A549 (cell line): ENCODE data around the gene EFNA5. TPM values are rescaled to one million over a fixed set of nuclear protein-coding genes. Genes with fewer than 3 reads are reported as not detected.

Experiments used
- ATAC-seq, 2 experiments: fragments of 200-7000 bp in 1 of 2; fragments of >200 bp in 1 of 2; cut with Nextera tagmentation in 1 of 2; cut with Tn5 transposase in 1 of 2; 3 replicates each; pipeline versions ENCODE4 v1.8.0 to v1.9.1; 2018 to 2020; ENCODE audit warnings: mild to moderate bottlenecking in 1 of 2, moderate library complexity in 1 of 2
- CTCF ChIA-PET: fragments of 300-600 bp; sonication (Branson Sonifier 250); formaldehyde crosslinking; extraction: SDS; loops from one replicate; lab custom pipeline; 2021; ENCODE audit warnings: antibody characterized with exemption, inconsistent platforms; lab: Yijun Ruan, JAX
- POLR2A ChIA-PET: fragments of 350-600 bp; formaldehyde crosslinking; extraction: SDS; loops from one replicate; lab custom pipeline; 2021; ENCODE audit warnings: antibody characterized with exemption, inconsistent platforms; lab: Yijun Ruan, JAX
- DNase-seq, 2 experiments: peaks; one replicate each; pipeline versions ENCODE4 v3.0.0 to v3.0.0-alpha.2; 2011 to 2016; ENCODE audit warnings: low read depth in 1 of 2, low spot score in 1 of 2
- FAIRE-seq: peaks from 2 replicates; lab custom pipeline; 2011; peaks lifted over from hg19 to GRCh38; lab: Jason Lieb, UNC
- H3K27ac ChIP-seq, 2 experiments: fragments of >200 bp; sonication (Bioruptor Twin); formaldehyde crosslinking; 3 replicates each; pipeline ENCODE4 v1.5.1; 2016 to 2017
- H3K4me1 ChIP-seq: fragments of >200 bp; sonication (Bioruptor Twin); formaldehyde crosslinking; 3 replicates; pipeline ENCODE4 v1.6.1; 2016
- H3K4me2 ChIP-seq: fragments of >200 bp; sonication (Bioruptor Twin); formaldehyde crosslinking; 3 replicates; pipeline ENCODE4 v1.6.1; 2016
- H3K4me3 ChIP-seq: fragments of >200 bp; sonication (Bioruptor Twin); formaldehyde crosslinking; 3 replicates; pipeline ENCODE4 v1.5.1; 2016
- H3K9me3 ChIP-seq: fragments of >200 bp; sonication (Bioruptor Twin); formaldehyde crosslinking; 3 replicates; pipeline ENCODE4 v1.6.1; 2016
- ATOH8 ChIP-seq: fragments of 250-450 bp; sonication (Bioruptor Pico); IDR thresholded peaks from 2 replicates; pipeline ENCODE4 v1.5.0; 2020; ENCODE audit warnings: low read depth, mild to moderate bottlenecking, moderate library complexity
- CBX8 ChIP-seq: fragments of 200-600 bp; sonication (generic); IDR thresholded peaks from 2 replicates; pipeline ENCODE4 v1.6.1; 2016
- CEBPB ChIP-seq, 2 experiments: fragments of >200 bp in 1 of 2; sonication (Bioruptor Twin) in 1 of 2; formaldehyde crosslinking in 1 of 2; IDR thresholded peaks; 2 replicates each; pipeline ENCODE4 v1.6.1; 2012 to 2016
- CHD2 ChIP-seq: fragments of 150-350 bp; IDR thresholded peaks from 2 replicates; pipeline ENCODE4 v1.6.1; 2014; ENCODE audit warnings: low read length; ENCODE audit not compliant: partially characterized antibody
- ELK1 ChIP-seq: fragments of 150-350 bp; IDR thresholded peaks from 2 replicates; pipeline ENCODE4 v1.6.1; 2014; ENCODE audit warnings: low read depth, mild to moderate bottlenecking, low read length
- EP300 ChIP-seq, 2 experiments: fragments of >200 bp; sonication (Bioruptor Twin); formaldehyde crosslinking; IDR thresholded peaks; 2 replicates in 1 of 2; 3 replicates in 1 of 2; pipeline ENCODE4 v1.6.1; 2016 to 2017
- FOSB ChIP-seq: fragments of 250-450 bp; sonication (Bioruptor Pico); IDR thresholded peaks from 2 replicates; pipeline ENCODE4 v1.5.0; 2020; ENCODE audit warnings: mild to moderate bottlenecking, moderate library complexity
- FOXS1 ChIP-seq: fragments of 250-450 bp; sonication (Bioruptor Pico); IDR thresholded peaks from 2 replicates; pipeline ENCODE4 v1.5.0; 2020; ENCODE audit warnings: mild to moderate bottlenecking, moderate library complexity
- GATA3 ChIP-seq: IDR thresholded peaks from 2 replicates; pipeline ENCODE4 v1.6.1; 2012; ENCODE audit warnings: borderline replicate concordance
- HEYL ChIP-seq: fragments of 250-450 bp; sonication (Bioruptor Pico); IDR thresholded peaks from 2 replicates; pipeline ENCODE4 v1.8.0; 2021; ENCODE audit warnings: mild to moderate bottlenecking, moderate library complexity
- KDM1A ChIP-seq: fragments of 200-600 bp; sonication (generic); IDR thresholded peaks from 2 replicates; pipeline ENCODE4 v1.6.1; 2016; ENCODE audit warnings: low read depth, mild to moderate bottlenecking
- KDM5A ChIP-seq: fragments of 200-600 bp; sonication (generic); IDR thresholded peaks from 2 replicates; pipeline ENCODE4 v1.6.1; 2016; ENCODE audit warnings: antibody characterized with exemption, mild to moderate bottlenecking
- MAFK ChIP-seq: fragments of 450-650 bp; IDR thresholded peaks from 2 replicates; pipeline ENCODE4 v1.6.1; 2014; ENCODE audit not compliant: partially characterized antibody
- MYC ChIP-seq: IDR thresholded peaks from 2 replicates; pipeline ENCODE4 v1.6.1; 2012; ENCODE audit warnings: mild to moderate bottlenecking, inconsistent platforms, low read length, improper control_type of control experiment, borderline replicate concordance
- NPAS2 ChIP-seq: fragments of 250-450 bp; sonication (Bioruptor Pico); IDR thresholded peaks from 2 replicates; pipeline ENCODE4 v1.8.0; 2022; ENCODE audit warnings: mild to moderate bottlenecking, moderate library complexity, borderline replicate concordance
- RARB ChIP-seq: fragments of 250-450 bp; sonication (Bioruptor Pico); IDR thresholded peaks from 2 replicates; pipeline ENCODE4 v1.8.0; 2021; ENCODE audit warnings: mild to moderate bottlenecking, moderate library complexity
- SREBF2 ChIP-seq: fragments of 450-650 bp; IDR thresholded peaks from 2 replicates; pipeline ENCODE4 v1.6.1; 2014; ENCODE audit warnings: mild to moderate bottlenecking, moderate library complexity
- TP53 ChIP-seq: fragments of 250-450 bp; sonication (Bioruptor Pico); IDR thresholded peaks from 2 replicates; pipeline ENCODE4 v1.5.0; 2021; ENCODE audit warnings: mild to moderate bottlenecking, moderate library complexity
- ZC3H11A ChIP-seq: fragments of 450-650 bp; IDR thresholded peaks from 2 replicates; pipeline ENCODE4 v1.6.1; 2014; ENCODE audit warnings: antibody characterized with exemption, mild to moderate bottlenecking
- WGBS: methylation state at CpG from one replicate; pipeline ENCODE4 v1.1.6; 2017; ENCODE audit errors: missing lambda C conversion rate; 5-methylcytosine and 5-hydroxymethylcytosine counted together
- polyA plus RNA-seq, 4 experiments: library from polyadenylated mRNA; depleted of rRNA in 3 of 4; stranded (reverse); fragments of >200 nt; fragmentation: RNase III in 1 of 4; extraction: RNeasy Plus Mini Kit Qiagen cat#74134 plus additional on column Dnase treatment in 1 of 4; gene quantifications; 2 replicates in 3 of 4; 3 replicates in 1 of 4; pipeline ENCODE4 v1.2.3, GENCODE V29; 2011 to 2017
- TF ChIP-seq, protein P1 (sequence below): fragments of 250-450 bp; sonication (Bioruptor Pico); IDR thresholded peaks from 2 replicates; pipeline ENCODE4 v1.5.0; 2021; ENCODE audit warnings: mild to moderate bottlenecking, moderate library complexity, borderline replicate concordance
- TF ChIP-seq, protein P2 (sequence below): fragments of 450-650 bp; IDR thresholded peaks from 2 replicates; pipeline ENCODE4 v1.6.1; 2014; ENCODE audit warnings: antibody characterized with exemption
- TF ChIP-seq, protein P3 (sequence below): IDR thresholded peaks from 2 replicates; pipeline ENCODE4 v1.6.1; 2012; ENCODE audit warnings: low read depth, borderline replicate concordance

EFNA5 gene
- polyA plus RNA-seq, 2 of the 4 experiments (the other 2 are of a cell fraction), result 8.5 to 20.7 TPM

DNA sequence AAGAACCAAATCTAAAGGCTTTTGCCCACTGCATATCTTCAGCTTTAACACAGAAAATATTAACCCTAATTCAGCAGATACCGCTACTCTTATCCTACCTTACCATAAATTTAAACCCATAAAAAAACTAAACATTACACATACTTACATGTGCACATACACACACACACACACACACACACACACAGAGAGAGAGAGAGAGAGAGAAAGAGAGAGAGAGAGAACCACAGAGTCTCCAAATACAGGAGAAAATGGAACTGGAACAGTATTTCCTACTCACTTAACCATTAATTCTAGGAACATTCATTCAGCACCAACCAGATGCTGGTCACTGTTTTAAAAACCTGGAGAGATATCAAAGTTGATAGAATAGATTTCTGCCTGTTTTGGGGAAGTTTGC, 53.7 kb downstream of the EFNA5 start:
- Histone ChIP-seq H3K4me3 (no peak overlapping the region), H3K4me2 (no peak overlapping the region; the same call in 2 of the 3 replicates), H3K4me1 (peaks cover 72% of the 10 kb centered on the region), H3K27ac (no peak overlapping the region), H3K9me3 (no peaks in the 10 kb centered on the region)
- no peak for ATAC-seq
- ChIA-PET POLR2A (no interaction called here), CTCF (interaction anchor here (1.0 to 2.7 kb wide), 3 partner anchors 14 to 45 kb away, joined by 3 to 10 read pairs (median 7); no protein-coding TSS in a partner anchor)
- FAIRE-seq, result no peak
- DNase-seq, result no peak
- WGBS, result 92% methylated on average over 1 of the region's 1 CpG
- TF ChIP-seq SREBF2, result no peak
- no peak for TF ChIP-seq KDM1A
- TF ChIP-seq ATOH8, result no peak
- no peak for TF ChIP-seq NPAS2 (CRISPR knock-in tag)

DNA sequence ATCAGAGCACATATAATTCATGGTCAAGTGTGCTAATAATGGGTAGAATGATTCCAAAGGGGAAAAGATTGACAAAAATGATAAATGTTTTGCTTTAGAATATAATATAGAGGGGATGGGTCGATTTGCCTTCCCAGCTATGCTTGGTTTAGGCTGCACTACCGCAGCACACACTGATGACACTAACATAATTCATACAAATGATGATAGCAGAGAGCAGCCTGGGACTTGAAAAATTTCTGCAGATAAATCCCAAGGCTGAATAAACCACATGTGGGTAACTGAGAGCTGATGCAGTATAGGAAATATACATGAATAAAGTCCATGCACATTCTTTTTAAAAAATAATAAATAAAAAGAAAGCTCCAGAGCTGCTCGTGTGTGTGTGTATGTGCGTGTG, 54.5 kb downstream of the EFNA5 start:
- Histone ChIP-seq H3K4me3 (no peak overlapping the region), H3K4me1 (peaks cover 80% of the 10 kb centered on the region), H3K9me3 (no peaks in the 10 kb centered on the region), H3K27ac (0 out of 6 replicates have a peak overlapping the region, but pooled peaks of 1 of the 2 experiments have one; percentile 11), H3K4me2 (peak overlapping the region; percentile 53; the same call in 2 of the 3 replicates)
- POLR2A ChIA-PET, result no interaction called here
- TF ChIP-seq ZC3H11A, result no peak
- TF ChIP-seq, protein P1, sequence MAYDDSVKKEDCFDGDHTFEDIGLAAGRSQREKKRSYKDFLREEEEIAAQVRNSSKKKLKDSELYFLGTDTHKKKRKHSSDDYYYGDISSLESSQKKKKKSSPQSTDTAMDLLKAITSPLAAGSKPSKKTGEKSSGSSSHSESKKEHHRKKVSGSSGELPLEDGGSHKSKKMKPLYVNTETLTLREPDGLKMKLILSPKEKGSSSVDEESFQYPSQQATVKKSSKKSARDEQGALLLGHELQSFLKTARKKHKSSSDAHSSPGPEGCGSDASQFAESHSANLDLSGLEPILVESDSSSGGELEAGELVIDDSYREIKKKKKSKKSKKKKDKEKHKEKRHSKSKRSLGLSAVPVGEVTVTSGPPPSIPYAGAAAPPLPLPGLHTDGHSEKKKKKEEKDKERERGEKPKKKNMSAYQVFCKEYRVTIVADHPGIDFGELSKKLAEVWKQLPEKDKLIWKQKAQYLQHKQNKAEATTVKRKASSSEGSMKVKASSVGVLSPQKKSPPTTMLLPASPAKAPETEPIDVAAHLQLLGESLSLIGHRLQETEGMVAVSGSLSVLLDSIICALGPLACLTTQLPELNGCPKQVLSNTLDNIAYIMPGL (CRISPR knock-in tag), result no peak
- TF ChIP-seq FOSB, result no peak
- TF ChIP-seq FOXS1 (CRISPR knock-in tag), result no peak
- TF ChIP-seq, protein P2, sequence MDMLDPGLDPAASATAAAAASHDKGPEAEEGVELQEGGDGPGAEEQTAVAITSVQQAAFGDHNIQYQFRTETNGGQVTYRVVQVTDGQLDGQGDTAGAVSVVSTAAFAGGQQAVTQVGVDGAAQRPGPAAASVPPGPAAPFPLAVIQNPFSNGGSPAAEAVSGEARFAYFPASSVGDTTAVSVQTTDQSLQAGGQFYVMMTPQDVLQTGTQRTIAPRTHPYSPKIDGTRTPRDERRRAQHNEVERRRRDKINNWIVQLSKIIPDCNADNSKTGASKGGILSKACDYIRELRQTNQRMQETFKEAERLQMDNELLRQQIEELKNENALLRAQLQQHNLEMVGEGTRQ, result no peak
- no peak for TF ChIP-seq ELK1
- no peak for TF ChIP-seq GATA3
- TF ChIP-seq CEBPB (IDR thresholded peaks at IDR 0.05), result no peak
- TF ChIP-seq TP53, result no peak
- no peak for TF ChIP-seq HEYL (CRISPR knock-in tag)
- no peak for TF ChIP-seq MAFK
- TF ChIP-seq, protein P3, sequence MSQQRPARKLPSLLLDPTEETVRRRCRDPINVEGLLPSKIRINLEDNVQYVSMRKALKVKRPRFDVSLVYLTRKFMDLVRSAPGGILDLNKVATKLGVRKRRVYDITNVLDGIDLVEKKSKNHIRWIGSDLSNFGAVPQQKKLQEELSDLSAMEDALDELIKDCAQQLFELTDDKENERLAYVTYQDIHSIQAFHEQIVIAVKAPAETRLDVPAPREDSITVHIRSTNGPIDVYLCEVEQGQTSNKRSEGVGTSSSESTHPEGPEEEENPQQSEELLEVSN, result no peak
- TF ChIP-seq MYC, result no peak
- no peak for TF ChIP-seq EP300 (IDR thresholded peaks at IDR 0.05)
- TF ChIP-seq CHD2, result no peak
- TF ChIP-seq KDM5A, result no peak
- no peak for TF ChIP-seq RARB
- TF ChIP-seq CBX8, result no peak
- FAIRE-seq, result no peak
- CTCF ChIA-PET, result interaction anchor here (1.0 to 2.7 kb wide), 4 partner anchors 13 to 44 kb away, joined by 3 to 10 read pairs (median 4); no protein-coding TSS in a partner anchor
- ATAC-seq, result peak in 1 of 2 experiments; percentile 37; a peak in 2 of 6 replicates
- WGBS, result 46% methylated on average over 4 of the region's 4 CpGs
- DNase-seq, result no peak
